ENCODE data around the gene PDPK1.
"Not testable (repeated sequence)": the region's sequence is repeated elsewhere in the genome, so short reads cannot be mapped to it uniquely, and the experiment has no call there.

- peak in 1 of 2 donors; percentile 12 for TF ChIP-seq CTCF (IDR thresholded peaks at IDR 0.05)
- TF ChIP-seq EP300 (IDR thresholded peaks at IDR 0.05): not testable (repeated sequence)
Observed at GRCh38 chr16:2639071-2639721, 101.4 kb downstream of the PDPK1 start.

Measured in suprapubic skin (tissue), 3 donors.